BLaER1 treated with 17β-estradiol and CSF1 and Interleukin-3, amounts not matched to agents 10 nM and 100 nM (cell line): ENCODE results near the gene ASB3.
A peak's percentile ranks its signal among the peaks of the same experiment; 100 is the strongest.
"Not testable (repeated sequence)": the region's sequence is repeated elsewhere in the genome, so short reads cannot be mapped to it uniquely, and the experiment has no call there.

Experiments used
- H3K27ac ChIP-seq, 11 experiments: shearing (Covaris generic); formaldehyde crosslinking; 2 replicates each; pipeline ENCODE4 v1.8.1; 2022
- H3K27me3 ChIP-seq, 11 experiments: shearing (Covaris generic); formaldehyde crosslinking; 2 replicates each; pipeline ENCODE4 v1.8.1; 2022
- H3K36me3 ChIP-seq, 11 experiments: shearing (Covaris generic); formaldehyde crosslinking; 2 replicates each; pipeline ENCODE4 v1.8.1; 2022
- H3K4me1 ChIP-seq, 10 experiments: shearing (Covaris generic); formaldehyde crosslinking; 2 replicates each; pipeline ENCODE4 v1.8.1; 2022
- H3K4me2 ChIP-seq, 11 experiments: shearing (Covaris generic); formaldehyde crosslinking; 2 replicates each; pipeline ENCODE4 v1.8.1; 2022
- H3K4me3 ChIP-seq, 10 experiments: shearing (Covaris generic); formaldehyde crosslinking; 2 replicates each; pipeline ENCODE4 v1.8.1; 2022
- H3K9ac ChIP-seq, 11 experiments: shearing (Covaris generic); formaldehyde crosslinking; 2 replicates each; pipeline ENCODE4 v1.8.1; 2022
- H3K9me3 ChIP-seq, 11 experiments: shearing (Covaris generic); formaldehyde crosslinking; replicated peaks in 1 of 11; 2 replicates each; pipeline ENCODE4 v1.8.1; 2022
- H4K20me1 ChIP-seq, 11 experiments: shearing (Covaris generic); formaldehyde crosslinking; 2 replicates each; pipeline ENCODE4 v1.8.1; 2022
- Cebpa-rat ChIP-seq, 11 experiments: shearing (Covaris generic); IDR thresholded peaks; 2 replicates each; pipeline ENCODE4 v1.8.1; 2022

The ASB3 gene

DNA sequence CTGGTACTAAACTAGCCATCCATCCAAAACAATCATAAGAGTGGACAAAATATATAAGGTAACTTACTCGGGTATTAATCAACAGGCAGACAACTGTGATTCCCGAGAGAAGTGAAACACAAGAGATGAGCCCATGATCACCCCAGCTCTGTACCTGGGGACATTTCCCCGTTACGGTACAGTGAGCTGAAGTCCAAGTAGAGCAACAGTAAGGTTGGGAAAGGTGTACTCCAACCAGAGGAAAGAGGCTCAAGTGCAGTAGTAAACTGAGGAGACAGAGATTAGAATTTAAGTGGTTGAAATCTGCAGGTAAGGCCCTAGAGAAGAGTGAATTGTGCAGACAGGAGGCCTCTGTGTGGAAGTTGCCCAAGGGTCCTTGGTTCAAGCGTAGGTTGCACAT is 49.7 kb downstream of the ASB3 start:
- no peak overlapping the region for H3K9ac ChIP-seq
- no peak overlapping the region for H3K4me2 ChIP-seq
- peaks cover 0 to 24% (median 14%) of the 10 kb centered on the region in 11 experiments; a peak in 11 of 22 replicates for H3K9me3 ChIP-seq
- no peaks in the 10 kb centered on the region for H4K20me1 ChIP-seq
- H3K27ac ChIP-seq, result no peak overlapping the region
- no peaks in the 10 kb centered on the region for H3K27me3 ChIP-seq
- H3K36me3 ChIP-seq, result peaks cover 46 to 89% (median 56%) of the 10 kb centered on the region in 11 experiments
- no peak for TF ChIP-seq Cebpa-rat (IDR thresholded peaks at IDR 0.05)
- H3K4me3 ChIP-seq, result no peak overlapping the region
- H3K4me1 ChIP-seq, result peaks cover 9 to 24% (median 15%) of the 10 kb centered on the region in 10 experiments; a peak in 19 of 20 replicates

GRCh38 chr2:53729143-53729762 is 57.5 kb downstream of the ASB3 start:
- H3K9me3 ChIP-seq, result peaks cover 0 to 31% (median 23%) of the 10 kb centered on the region in 11 experiments; a peak in 17 of 22 replicates
- no peak overlapping the region for H3K4me3 ChIP-seq
- H4K20me1 ChIP-seq, result no peaks in the 10 kb centered on the region
- no peaks in the 10 kb centered on the region for H3K27me3 ChIP-seq
- H3K4me1 ChIP-seq, result peaks cover 0 to 11% (median 8%) of the 10 kb centered on the region in 10 experiments; a peak in 13 of 20 replicates
- H3K9ac ChIP-seq, result no peak overlapping the region
- H3K36me3 ChIP-seq, result peaks cover 49 to 95% (median 61%) of the 10 kb centered on the region in 11 experiments
- H3K4me2 ChIP-seq, result no peak overlapping the region
- H3K27ac ChIP-seq, result no peak overlapping the region
- TF ChIP-seq Cebpa-rat (IDR thresholded peaks at IDR 0.05), result no peak

DNA sequence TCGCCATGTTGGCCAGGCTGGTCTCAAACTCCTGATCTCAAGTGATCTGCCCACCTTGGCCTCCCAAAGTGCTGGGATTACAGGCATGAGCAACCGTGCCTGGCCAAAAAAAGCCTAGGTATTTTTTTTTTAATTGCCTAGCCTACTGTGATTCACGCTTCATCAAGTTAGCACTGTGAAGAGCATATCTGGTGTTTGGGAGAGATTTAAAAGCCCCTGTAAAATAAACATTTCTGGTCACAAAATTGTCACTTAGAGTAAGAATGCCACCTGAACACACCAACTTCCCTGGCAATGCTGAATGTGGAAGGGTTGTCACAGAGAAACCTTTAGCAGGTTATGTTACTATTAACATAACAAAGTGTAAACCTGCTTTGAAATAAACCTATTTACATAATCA is 58.8 kb downstream of the ASB3 start:
- Histone ChIP-seq H3K4me3 (no peak overlapping the region), H3K27ac (no peak overlapping the region), H3K4me1 (no peaks in the 10 kb centered on the region), H3K36me3 (peaks cover 38 to 90% (median 51%) of the 10 kb centered on the region in 11 experiments), H3K27me3 (no peaks in the 10 kb centered on the region), H3K4me2 (no peak overlapping the region), H3K9me3 (peaks cover 0 to 25% (median 18%) of the 10 kb centered on the region in 11 experiments; a peak in 17 of 22 replicates), H4K20me1 (no peaks in the 10 kb centered on the region; a peak in 1 of 22 replicates), H3K9ac (no peak overlapping the region)
- TF ChIP-seq Cebpa-rat (IDR thresholded peaks at IDR 0.05), result no peak

DNA sequence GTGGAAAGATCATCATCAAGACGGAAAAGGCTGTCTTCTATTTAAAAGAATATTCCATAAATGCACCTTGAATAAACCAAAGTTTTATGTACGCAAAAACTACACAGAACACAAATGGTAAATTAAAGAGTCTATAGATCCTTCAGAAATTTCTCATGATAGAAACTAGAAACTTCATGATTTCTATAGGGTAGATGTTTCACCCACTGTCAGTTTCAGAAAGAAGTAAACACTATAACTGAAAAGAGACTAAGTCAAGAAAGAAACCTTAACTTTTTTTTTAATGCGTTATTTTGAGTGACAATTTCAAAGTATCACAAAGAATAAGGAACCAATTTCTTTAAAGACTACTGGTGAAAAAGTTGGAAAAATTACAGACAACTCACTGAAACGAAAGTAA is 61.1 kb downstream of the ASB3 start:
- Histone ChIP-seq H3K4me3 (no peak overlapping the region), H3K4me1 (no peaks in the 10 kb centered on the region), H4K20me1 (no peaks in the 10 kb centered on the region; a peak in 1 of 22 replicates), H3K27ac (no peak overlapping the region), H3K9ac (no peak overlapping the region), H3K4me2 (no peak overlapping the region), H3K27me3 (no peaks in the 10 kb centered on the region), H3K9me3 (peaks cover 0 to 11% (median 6%) of the 10 kb centered on the region in 11 experiments; a peak in 11 of 22 replicates), H3K36me3 (peaks cover 28 to 76% (median 46%) of the 10 kb centered on the region in 11 experiments)
- TF ChIP-seq Cebpa-rat (IDR thresholded peaks at IDR 0.05), result no peak

DNA sequence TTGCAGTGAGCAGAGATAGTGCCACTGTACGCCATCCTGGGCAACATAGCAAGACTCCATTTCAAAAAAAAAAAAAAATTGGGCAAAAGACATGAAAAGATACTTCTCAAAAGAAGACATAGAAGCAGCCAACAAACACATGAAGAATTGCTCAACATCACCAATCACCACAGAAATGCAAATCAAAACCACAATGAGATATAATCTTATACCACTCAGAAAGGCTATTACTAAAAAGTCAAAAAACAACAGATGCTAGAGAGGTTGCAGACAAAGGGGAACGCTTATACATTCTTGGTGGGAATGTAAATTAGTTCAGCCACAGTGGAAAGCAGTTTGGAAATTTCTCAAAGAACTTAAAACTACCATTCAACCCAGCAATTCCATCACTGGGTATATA is 62.2 kb downstream of the ASB3 start:
- Histone ChIP-seq H3K27ac (no peak overlapping the region), H3K4me3 (no peak overlapping the region), H3K36me3 (peaks cover 30 to 76% (median 49%) of the 10 kb centered on the region in 11 experiments), H4K20me1 (no peaks in the 10 kb centered on the region; a peak in 1 of 22 replicates), H3K4me1 (no peaks in the 10 kb centered on the region), H3K9me3 (peaks cover 0 to 19% (median 5%) of the 10 kb centered on the region in 11 experiments; a peak in 9 of 22 replicates), H3K27me3 (no peaks in the 10 kb centered on the region), H3K9ac (no peak overlapping the region), H3K4me2 (no peak overlapping the region)
- no peak for TF ChIP-seq Cebpa-rat (IDR thresholded peaks at IDR 0.05)

DNA sequence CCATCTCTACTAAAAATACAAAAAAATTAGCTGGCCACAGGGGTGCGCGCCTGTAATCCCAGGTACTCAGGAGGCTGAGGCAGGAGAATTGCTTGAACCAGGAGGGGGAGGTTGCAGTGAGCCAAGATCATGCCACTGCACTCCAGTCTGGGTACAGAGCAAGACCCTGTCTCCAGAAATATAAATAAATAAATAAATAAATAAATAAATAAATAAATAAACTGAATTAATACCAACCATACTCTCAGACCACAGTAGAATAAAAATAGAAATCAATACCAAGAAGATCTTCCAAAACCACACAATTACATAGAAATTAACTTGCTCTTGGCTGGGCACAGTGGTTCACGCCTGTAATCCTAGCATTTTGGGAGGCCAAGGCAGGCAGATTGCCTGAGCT is 65.8 kb downstream of the ASB3 start:
- H3K9ac ChIP-seq, H3K4me3 ChIP-seq, H3K27me3 ChIP-seq, H3K4me2 ChIP-seq, H4K20me1 ChIP-seq, H3K27ac ChIP-seq, H3K4me1 ChIP-seq: not testable (repeated sequence)
- peaks cover 0 to 28% (median 8%) of the 10 kb centered on the region in 11 experiments; a peak in 10 of 22 replicates for H3K9me3 ChIP-seq
- peaks cover 26 to 66% (median 42%) of the 10 kb centered on the region in 11 experiments; a peak in 21 of 22 replicates for H3K36me3 ChIP-seq

GRCh38 chr2:53715568-53715967 is 71.2 kb downstream of the ASB3 start:
- no peaks in the 10 kb centered on the region for H4K20me1 ChIP-seq
- H3K9me3 ChIP-seq, result peaks cover 7 to 28% (median 19%) of the 10 kb centered on the region in 11 experiments
- TF ChIP-seq Cebpa-rat (IDR thresholded peaks at IDR 0.05), result no peak
- no peak overlapping the region for H3K4me2 ChIP-seq
- peaks cover 42 to 73% (median 66%) of the 10 kb centered on the region in 11 experiments for H3K36me3 ChIP-seq
- no peaks in the 10 kb centered on the region for H3K4me1 ChIP-seq
- H3K27ac ChIP-seq, result no peak overlapping the region
- H3K27me3 ChIP-seq, result no peaks in the 10 kb centered on the region
- H3K4me3 ChIP-seq, result no peak overlapping the region
- no peak overlapping the region for H3K9ac ChIP-seq

- Histone ChIP-seq H3K27ac (no peak overlapping the region), H3K27me3 (no peaks in the 10 kb centered on the region), H3K9ac (no peak overlapping the region), H4K20me1 (no peaks in the 10 kb centered on the region), H3K4me3 (no peak overlapping the region), H3K4me1 (no peaks in the 10 kb centered on the region), H3K36me3 (peaks cover 82 to 89% (median 86%) of the 10 kb centered on the region in 11 experiments), H3K9me3 (peaks cover 36 to 45% (median 40%) of the 10 kb centered on the region in 11 experiments), H3K4me2 (no peak overlapping the region)
- TF ChIP-seq Cebpa-rat (IDR thresholded peaks at IDR 0.05), result no peak
Measured at GRCh38 chr2:53711271-53711780, 75.4 kb downstream of the ASB3 start.

DNA sequence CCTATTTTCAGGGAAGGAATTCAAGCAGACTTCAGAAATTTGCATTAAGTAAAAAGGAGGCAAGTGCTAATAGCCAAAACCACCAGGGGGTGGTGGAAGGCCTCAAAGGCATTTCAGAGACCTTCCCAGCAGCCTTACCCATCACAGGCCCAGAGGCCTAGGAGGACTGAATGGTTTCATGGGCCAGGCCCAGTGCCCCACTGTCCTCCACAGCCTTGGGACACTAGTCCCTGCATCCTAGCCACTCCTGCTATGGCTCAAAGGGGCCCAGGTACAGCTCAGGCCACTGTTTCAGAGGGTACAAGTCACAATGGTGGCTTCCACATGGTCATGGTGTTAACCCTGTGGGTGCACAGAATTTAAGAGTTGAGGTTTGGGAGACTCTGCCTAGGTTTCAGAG is 77.8 kb downstream of the ASB3 start:
- TF ChIP-seq Cebpa-rat (IDR thresholded peaks at IDR 0.05), result no peak
- Histone ChIP-seq H3K4me3 (peak overlapping the region in 2 of 10 experiments; percentile 2 to 8; a peak in 1 of 20 replicates), H3K36me3 (peaks cover 73 to 90% (median 78%) of the 10 kb centered on the region in 11 experiments), H4K20me1 (no peaks in the 10 kb centered on the region), H3K4me2 (no peak overlapping the region), H3K9me3 (peaks cover 36 to 45% (median 40%) of the 10 kb centered on the region in 11 experiments), H3K4me1 (no peaks in the 10 kb centered on the region), H3K9ac (no peak overlapping the region), H3K27me3 (no peaks in the 10 kb centered on the region), H3K27ac (no peak overlapping the region)
